ENCODE measurements around the gene LAMA3.
A peak's percentile ranks its signal among the peaks of the same experiment; 100 is the strongest.

LAMA3 gene

GRCh38 chr18:23856466-23857163 lies 167.4 kb downstream of the LAMA3 start:
- no peak for TF ChIP-seq PAX5 (IDR thresholded peaks at IDR 0.05; ENCODE audit: insufficient read depth, low read length, severe bottlenecking)
- no peak for TF ChIP-seq TAF1 (IDR thresholded peaks at IDR 0.05; ENCODE audit: low read depth, low read length)
- TF ChIP-seq POLR2AphosphoS5 (IDR thresholded peaks at IDR 0.05; ENCODE audit: low read depth, low read length): no peak
- TF ChIP-seq SPI1 (IDR thresholded peaks at IDR 0.05; ENCODE audit: low read depth, low read length): no peak
- no peak for TF ChIP-seq POLR2A (IDR thresholded peaks at IDR 0.05; ENCODE audit: low read depth, low read length)
- no peak for TF ChIP-seq POU2F2 (IDR thresholded peaks at IDR 0.05; ENCODE audit: low read depth, low read length)
- DNase-seq (ENCODE audit: insufficient read length, low spot score): no peak
- FAIRE-seq: no peak

GRCh38 chr18:23857164-23857552 lies 167.9 kb downstream of the LAMA3 start:
- TF ChIP-seq PAX5 (IDR thresholded peaks at IDR 0.05; ENCODE audit: insufficient read depth, low read length, severe bottlenecking): no peak
- no peak for TF ChIP-seq POLR2AphosphoS5 (IDR thresholded peaks at IDR 0.05; ENCODE audit: low read depth, low read length)
- no peak for TF ChIP-seq POLR2A (IDR thresholded peaks at IDR 0.05; ENCODE audit: low read depth, low read length)
- no peak for FAIRE-seq
- no peak for DNase-seq (ENCODE audit: insufficient read length, low spot score)

- DNase-seq (ENCODE audit: insufficient read length, low spot score) (no peak), FAIRE-seq (no peak)
- TF ChIP-seq SPI1 (IDR thresholded peaks at IDR 0.05; ENCODE audit: low read depth, low read length) (no peak), PAX5 (IDR thresholded peaks at IDR 0.05; ENCODE audit: insufficient read depth, low read length, severe bottlenecking) (no peak), POLR2A (IDR thresholded peaks at IDR 0.05; ENCODE audit: low read depth, low read length) (no peak), TAF1 (IDR thresholded peaks at IDR 0.05; ENCODE audit: low read depth, low read length) (no peak), POLR2AphosphoS5 (IDR thresholded peaks at IDR 0.05; ENCODE audit: low read depth, low read length) (no peak), POU2F2 (IDR thresholded peaks at IDR 0.05; ENCODE audit: low read depth, low read length) (no peak)
These were observed 168.5 kb downstream of the LAMA3 start for GRCh38 chr18:23857756-23858155.

GRCh38 chr18:23859466-23860336 lies 170.4 kb downstream of the LAMA3 start:
- no peak for FAIRE-seq

GRCh38 chr18:23861326-23861725 lies 172.1 kb downstream of the LAMA3 start:
- DNase-seq (ENCODE audit: insufficient read length, low spot score): no peak

More at GRCh38 chr18:23859466-23860336, 170.4 kb downstream of the LAMA3 start:
- DNase-seq (ENCODE audit: insufficient read length, low spot score): no peak
- TF ChIP-seq PAX5 (IDR thresholded peaks at IDR 0.05; ENCODE audit: insufficient read depth, low read length, severe bottlenecking): no peak
- TF ChIP-seq POU2F2 (IDR thresholded peaks at IDR 0.05; ENCODE audit: low read depth, low read length): no peak
- no peak for TF ChIP-seq POLR2A (IDR thresholded peaks at IDR 0.05; ENCODE audit: low read depth, low read length)
- no peak for TF ChIP-seq TAF1 (IDR thresholded peaks at IDR 0.05; ENCODE audit: low read depth, low read length)
- no peak for TF ChIP-seq POLR2AphosphoS5 (IDR thresholded peaks at IDR 0.05; ENCODE audit: low read depth, low read length)
- TF ChIP-seq SPI1 (IDR thresholded peaks at IDR 0.05; ENCODE audit: low read depth, low read length): peak; percentile 33; the same call in 1 of the 2 replicates

GRCh38 chr18:23861805-23862470 lies 172.7 kb downstream of the LAMA3 start:
- TF ChIP-seq POLR2AphosphoS5 (IDR thresholded peaks at IDR 0.05; ENCODE audit: low read depth, low read length) (no peak), PAX5 (IDR thresholded peaks at IDR 0.05; ENCODE audit: insufficient read depth, low read length, severe bottlenecking) (no peak), TAF1 (IDR thresholded peaks at IDR 0.05; ENCODE audit: low read depth, low read length) (no peak), SPI1 (IDR thresholded peaks at IDR 0.05; ENCODE audit: low read depth, low read length) (no peak), POLR2A (IDR thresholded peaks at IDR 0.05; ENCODE audit: low read depth, low read length) (no peak), POU2F2 (IDR thresholded peaks at IDR 0.05; ENCODE audit: low read depth, low read length) (no peak)
- FAIRE-seq (no peak), DNase-seq (ENCODE audit: insufficient read length, low spot score) (no peak)

More at GRCh38 chr18:23861326-23861725, 172.1 kb downstream of the LAMA3 start:
- FAIRE-seq: no peak
- no peak for TF ChIP-seq TAF1 (IDR thresholded peaks at IDR 0.05; ENCODE audit: low read depth, low read length)
- TF ChIP-seq POLR2AphosphoS5 (IDR thresholded peaks at IDR 0.05; ENCODE audit: low read depth, low read length): no peak
- no peak for TF ChIP-seq POLR2A (IDR thresholded peaks at IDR 0.05; ENCODE audit: low read depth, low read length)
- TF ChIP-seq PAX5 (IDR thresholded peaks at IDR 0.05; ENCODE audit: insufficient read depth, low read length, severe bottlenecking): no peak
- no peak for TF ChIP-seq SPI1 (IDR thresholded peaks at IDR 0.05; ENCODE audit: low read depth, low read length)
- no peak for TF ChIP-seq POU2F2 (IDR thresholded peaks at IDR 0.05; ENCODE audit: low read depth, low read length)

- TF ChIP-seq TAF1 (IDR thresholded peaks at IDR 0.05; ENCODE audit: low read depth, low read length) (no peak), PAX5 (IDR thresholded peaks at IDR 0.05; ENCODE audit: insufficient read depth, low read length, severe bottlenecking) (peak; percentile 82), POLR2A (IDR thresholded peaks at IDR 0.05; ENCODE audit: low read depth, low read length) (no peak), SPI1 (IDR thresholded peaks at IDR 0.05; ENCODE audit: low read depth, low read length) (0 out of 2 replicates have a peak, but pooled peaks have one; percentile 17), POU2F2 (IDR thresholded peaks at IDR 0.05; ENCODE audit: low read depth, low read length) (no peak), POLR2AphosphoS5 (IDR thresholded peaks at IDR 0.05; ENCODE audit: low read depth, low read length) (no peak)
- no peak for DNase-seq (ENCODE audit: insufficient read length, low spot score)
- FAIRE-seq: peak; percentile 65
These were observed 175.4 kb downstream of the LAMA3 start for GRCh38 chr18:23864624-23865023.

GRCh38 chr18:23867006-23867405 lies 177.8 kb downstream of the LAMA3 start:
- no peak for TF ChIP-seq PAX5 (IDR thresholded peaks at IDR 0.05; ENCODE audit: insufficient read depth, low read length, severe bottlenecking)
- no peak for TF ChIP-seq POU2F2 (IDR thresholded peaks at IDR 0.05; ENCODE audit: low read depth, low read length)
- 0 out of 2 replicates have a peak, but pooled peaks have one; percentile 2 for TF ChIP-seq SPI1 (IDR thresholded peaks at IDR 0.05; ENCODE audit: low read depth, low read length)
- FAIRE-seq: no peak

More at GRCh38 chr18:23867006-23867405, 177.8 kb downstream of the LAMA3 start:
- DNase-seq (ENCODE audit: insufficient read length, low spot score): no peak

Data from GM12891 (cell line).